NOMO-1 treated with DMSO at 0.1 percent for 48 hours (cell line): Measurements from ENCODE around the gene TRIM24.
"Not testable (repeated sequence)": the region's sequence is repeated elsewhere in the genome, so short reads cannot be mapped to it uniquely, and the experiment has no call there.

Source experiments
- DNase-seq: peaks from one replicate; lab custom pipeline; 2025; ENCODE audit not compliant: unreplicated experiment; lab: John Stamatoyannopoulos, UW

TRIM24 gene

DNA sequence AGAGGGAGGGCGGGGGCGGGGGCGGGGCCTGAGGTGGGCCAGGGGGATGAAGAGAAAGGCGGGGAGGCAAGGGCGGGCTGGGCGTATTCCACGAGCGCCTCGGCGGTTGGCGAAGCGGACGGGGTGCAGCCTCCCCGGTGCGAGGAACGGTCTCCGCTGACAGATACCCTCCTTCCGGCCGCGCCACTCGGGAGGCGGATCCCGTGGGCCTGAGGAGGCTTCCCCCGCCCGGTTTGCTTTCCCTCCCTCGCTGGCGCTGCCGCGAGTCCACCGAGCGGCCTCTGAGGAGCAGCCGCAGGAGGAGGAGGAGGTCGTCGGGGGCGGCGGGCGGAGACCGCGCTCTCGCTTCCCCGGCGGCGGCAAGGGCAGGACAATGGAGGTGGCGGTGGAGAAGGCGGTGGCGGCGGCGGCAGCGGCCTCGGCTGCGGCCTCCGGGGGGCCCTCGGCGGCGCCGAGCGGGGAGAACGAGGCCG lies at the start of gene TRIM24:
TSS of gene TRIM24 (plus strand) at position 84 of the 473 bp plus-strand sequence. CDS start at position 374, 290 bp downstream.
- DNase-seq, result peak; percentile 91

DNA sequence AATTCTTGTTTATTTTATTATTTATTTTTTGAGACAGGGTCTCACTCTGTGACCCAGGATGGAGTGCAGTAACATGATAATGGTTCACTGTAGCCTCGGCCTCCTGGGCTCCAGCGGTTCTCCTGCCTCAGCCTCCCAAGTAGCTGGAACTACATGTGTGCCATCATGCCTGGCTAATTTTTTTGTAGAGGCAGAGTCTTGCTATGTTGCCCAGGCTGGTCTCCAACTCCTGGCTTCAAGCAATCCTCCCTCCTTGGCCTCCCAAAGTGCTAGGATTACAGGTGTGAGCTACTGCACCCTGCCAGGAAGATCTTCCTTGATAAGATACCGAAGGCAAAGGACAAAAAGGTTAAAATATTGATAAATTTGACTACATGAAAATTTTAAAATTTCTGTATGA lies 48.0 kb upstream of the TRIM24 start:
- not testable (repeated sequence) for DNase-seq

DNA sequence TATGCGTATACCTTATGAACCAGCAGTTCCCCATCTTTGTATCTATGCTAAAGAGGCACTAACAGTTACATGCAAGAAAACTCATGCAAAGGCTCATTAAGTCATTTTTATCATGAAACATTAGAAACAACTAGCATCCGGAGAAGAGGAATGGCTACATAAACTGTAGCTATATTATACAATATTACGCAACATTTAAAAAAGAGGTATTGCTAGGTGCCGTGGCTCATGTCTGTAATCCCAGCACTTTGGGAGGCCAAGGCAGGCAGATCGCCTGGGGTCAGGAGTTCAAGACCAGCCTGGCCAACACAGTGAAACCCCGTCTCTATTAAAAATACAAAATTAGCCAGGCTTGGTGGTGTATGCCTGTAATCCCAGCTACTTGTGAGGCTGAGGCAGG lies 47.1 kb upstream of the TRIM24 start:
- DNase-seq, result not testable (repeated sequence)

DNA sequence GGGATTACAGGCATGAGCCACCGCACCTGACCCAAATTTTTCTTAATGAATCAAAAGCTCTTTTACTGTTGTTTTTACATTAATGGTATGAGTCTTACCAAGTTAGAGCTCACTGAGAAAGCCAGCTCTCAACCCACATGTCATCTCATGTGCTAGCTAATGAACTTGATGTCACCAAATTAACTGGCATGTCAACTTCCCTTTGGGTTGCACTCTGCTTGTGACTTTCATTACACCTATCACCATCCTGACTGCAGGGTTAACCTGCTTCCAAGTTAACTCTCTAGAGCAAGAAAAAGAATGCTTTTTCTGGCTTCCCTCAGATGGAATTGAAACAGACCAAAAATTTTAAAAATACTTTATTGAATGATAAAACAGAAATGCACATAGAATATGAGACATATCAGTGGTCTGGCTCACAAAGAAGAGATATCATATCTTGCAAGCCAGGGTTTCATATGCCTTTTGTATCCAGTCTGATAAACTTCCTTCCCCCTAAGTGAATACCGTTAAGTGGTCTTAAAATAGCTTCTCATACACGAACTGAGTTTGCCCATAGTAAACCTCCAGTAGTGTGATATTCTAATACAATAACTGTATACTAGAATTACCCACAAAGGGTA lies 42.9 kb upstream of the TRIM24 start:
- DNase-seq, result no peak

DNA sequence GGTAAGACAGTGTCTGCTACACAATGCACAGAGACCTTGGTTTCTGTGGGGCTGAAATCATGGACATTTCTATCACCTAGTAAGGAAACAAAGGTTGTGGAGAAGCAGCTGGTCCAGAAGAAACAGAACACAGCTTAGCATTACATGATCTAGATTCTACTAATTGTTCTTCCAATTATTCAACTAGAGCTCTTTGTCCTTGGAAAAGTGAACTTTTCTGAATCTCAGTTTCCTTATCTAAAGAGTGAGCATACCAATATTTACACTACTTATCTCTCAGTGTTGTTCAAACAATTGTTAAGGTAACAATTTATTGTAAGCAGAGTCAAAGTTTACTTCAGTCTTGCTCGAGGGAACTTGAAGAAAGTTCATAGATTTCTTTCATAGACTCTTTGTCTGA lies 42.3 kb upstream of the TRIM24 start:
- DNase-seq, result no peak

DNA sequence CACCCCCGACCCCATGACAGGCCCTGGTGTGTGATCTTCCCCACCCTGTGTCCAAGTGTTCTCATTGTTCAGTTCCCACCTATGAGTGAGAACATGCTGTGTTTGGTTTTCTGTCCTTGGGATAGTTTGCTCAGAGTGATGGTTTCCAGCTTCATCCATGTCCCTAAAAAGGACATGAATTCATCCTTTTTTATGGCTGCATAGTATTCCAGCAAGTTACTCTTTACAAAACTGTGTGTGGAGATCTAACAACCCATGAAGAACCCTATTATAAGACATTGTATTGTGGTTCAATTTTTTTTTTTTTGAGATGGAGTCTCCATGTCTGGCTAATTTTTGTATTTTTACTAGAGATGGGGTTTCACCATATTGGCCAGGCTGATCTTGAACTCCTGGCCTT lies 41.7 kb upstream of the TRIM24 start:
- not testable (repeated sequence) for DNase-seq

DNA sequence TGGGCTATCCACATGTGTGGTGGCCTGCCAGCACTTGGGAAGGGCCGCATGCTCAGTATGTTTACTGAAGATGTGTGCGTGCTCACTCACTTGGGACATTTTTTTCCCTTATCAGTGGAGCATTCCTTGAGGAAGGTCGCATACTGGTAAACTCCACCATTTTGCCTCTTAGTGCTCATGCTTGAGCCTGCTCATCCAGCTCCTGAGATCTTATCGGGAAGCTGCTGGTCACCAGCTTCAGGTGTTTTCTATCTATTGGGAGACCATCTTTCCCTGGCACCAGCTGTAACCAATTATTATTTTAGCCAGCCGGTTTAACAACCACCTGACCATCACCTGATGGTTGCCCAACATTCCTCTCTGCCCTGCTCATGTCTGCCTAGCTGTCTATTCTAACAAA lies 35.0 kb upstream of the TRIM24 start:
- no peak for DNase-seq

DNA sequence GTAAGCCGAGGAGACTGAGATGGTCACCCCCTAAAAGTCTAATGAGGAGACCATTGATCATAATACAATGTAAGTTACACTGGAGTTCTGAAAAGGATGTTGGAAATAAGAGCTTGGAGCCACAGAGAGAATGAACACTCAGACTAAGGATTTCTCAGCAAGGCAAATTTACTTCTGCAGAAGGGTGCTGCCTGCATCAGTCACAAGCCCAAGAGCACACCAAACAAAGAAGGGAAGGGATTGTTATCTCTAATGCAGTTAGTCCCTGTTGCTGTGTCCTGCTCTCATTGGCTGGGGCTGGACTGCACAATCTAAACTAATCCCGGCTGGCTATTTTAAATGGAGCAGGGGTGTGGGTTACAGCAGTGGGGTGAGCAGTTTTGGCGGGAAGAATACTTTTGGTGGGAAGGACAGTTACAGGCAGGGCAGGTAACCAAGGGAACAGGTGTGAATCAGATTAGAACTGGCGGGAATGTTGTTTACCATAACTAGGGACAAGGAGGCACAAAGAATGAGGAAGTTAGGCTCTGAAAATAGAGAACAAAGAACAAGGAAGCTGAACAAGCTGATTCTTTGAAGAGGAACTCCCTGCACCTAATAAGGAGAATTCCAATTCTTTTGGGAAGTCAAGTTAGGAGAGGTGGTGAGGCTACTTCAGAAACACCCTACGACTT lies 30.3 kb upstream of the TRIM24 start:
- no peak for DNase-seq

DNA sequence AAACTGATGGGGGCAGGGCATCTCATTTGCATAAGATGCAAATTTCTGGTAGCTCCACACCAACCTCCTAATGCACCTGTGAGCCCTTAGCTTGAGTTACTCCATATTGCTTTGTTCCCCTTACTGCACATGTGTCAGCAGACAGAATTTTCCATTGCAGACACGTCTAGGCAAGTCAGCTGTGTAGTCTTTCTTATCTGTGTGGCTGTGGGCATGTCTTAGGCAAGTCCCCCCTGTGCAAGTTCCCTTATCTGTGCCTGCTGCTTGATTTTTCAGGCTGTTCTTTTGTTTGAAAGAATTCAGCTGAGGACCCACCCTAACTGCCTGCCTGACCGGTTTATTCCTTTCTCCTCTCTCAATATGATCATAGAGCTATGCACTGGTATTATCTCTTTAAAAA lies 28.5 kb upstream of the TRIM24 start:
- DNase-seq, result no peak

DNA sequence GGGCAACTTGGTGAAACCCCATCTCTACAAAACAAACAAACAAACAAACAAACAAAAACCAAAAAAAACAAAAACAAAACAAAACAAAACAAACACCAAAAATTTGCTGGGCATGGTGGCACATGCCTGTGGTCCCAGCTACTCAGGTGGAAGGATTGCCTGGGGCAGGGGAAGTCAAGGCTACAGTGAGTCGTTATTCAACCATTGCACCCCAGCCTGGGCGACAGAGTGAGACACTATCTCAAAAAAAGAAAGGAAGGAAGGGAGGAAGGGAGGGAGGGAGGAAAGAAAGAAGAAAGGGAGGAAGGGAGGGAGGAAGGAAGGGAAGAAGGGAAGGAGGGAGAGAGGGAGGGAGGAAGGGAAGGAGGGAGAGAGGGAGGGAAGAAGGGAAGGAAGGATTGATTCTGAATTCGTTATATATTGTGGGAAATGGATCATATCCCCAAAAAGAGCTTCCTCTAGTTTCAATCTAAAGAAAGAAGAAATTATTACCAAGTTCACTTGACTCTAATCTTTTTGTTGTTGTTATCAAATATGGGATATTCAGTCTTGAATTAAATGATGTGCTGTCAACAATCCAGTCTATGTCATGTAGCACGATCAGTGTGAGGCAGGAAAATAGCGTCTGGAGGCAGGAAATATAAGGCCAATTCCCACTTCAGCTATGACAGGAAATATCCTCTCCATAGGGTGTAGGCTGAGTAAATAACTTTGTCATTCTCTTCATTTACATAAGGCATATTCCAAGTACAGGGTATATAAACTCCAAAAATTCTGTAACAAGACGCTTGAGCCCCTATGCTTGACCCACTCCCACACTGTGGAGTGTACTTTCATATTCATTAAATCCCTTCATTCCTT lies 26.2 kb upstream of the TRIM24 start:
- DNase-seq, result no peak

DNA sequence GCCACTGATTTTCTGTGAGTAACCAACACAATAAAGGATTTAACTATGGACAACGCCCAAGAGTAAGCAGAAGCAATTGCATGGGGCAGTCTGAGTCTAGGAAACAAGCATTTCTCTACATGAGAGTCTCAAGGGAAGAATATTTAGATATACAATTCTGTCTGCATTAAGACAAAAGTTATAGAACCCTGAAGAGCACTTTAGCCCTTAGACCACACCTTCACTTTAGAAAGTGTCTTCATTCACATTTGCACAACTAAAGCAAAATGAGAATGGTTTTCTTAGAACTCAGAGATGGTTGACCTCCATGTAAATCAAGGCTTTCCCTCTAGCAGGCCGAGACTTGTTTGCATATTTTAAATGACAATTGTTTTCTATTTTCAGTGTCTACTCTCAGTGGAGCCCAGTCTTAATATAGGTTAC lies 25.5 kb upstream of the TRIM24 start:
- DNase-seq, result no peak

DNA sequence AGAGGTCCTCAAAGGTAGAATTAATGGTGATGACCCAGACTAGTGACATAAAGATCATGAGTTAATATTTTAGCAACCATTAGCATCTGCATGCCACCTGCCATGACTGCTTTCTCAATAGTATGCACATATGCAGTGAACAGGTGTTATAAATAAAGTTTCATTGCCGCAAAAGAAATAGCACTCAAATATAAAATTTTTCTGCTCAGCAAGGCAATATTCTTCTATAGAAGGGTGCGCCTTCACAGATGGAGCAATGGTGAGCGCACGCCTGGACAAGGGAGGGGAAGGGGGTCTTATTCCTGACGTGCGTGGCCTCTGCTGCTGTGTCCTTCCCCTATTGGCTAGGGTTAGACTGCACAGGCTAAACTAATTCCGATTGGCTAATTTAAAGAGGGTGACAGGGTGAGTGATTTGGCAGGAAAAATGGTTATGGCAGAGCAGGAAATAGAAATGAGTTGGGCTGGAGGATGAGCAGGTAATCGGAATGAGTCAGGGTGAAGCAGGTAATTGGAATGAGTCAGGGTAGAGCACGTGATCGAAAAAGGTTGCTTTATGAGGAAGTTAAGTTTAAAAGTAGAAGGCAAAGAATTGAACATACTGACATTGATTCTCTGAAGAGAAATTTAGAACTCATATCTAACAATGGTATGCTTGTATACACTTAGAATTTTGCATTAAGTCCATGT lies 24.7 kb upstream of the TRIM24 start:
- no peak for DNase-seq

DNA sequence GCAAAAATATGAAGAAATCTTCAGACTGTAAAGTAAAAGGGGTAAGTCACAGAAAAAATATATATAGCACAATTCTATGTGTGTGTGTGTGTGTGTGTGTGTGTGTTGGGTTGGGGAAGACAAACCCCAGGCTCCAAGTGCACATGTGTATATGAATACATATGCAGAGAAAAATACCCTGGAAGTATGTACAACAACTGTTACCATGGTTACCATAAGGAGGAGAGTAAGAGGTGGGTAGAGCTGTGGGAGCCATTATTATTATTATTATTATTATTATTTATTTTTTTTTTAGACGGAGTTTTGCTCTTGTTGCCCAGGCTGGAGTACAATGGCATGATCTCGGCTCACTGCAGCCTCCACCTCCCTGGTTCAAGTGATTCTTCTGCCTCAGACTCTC lies 23.7 kb upstream of the TRIM24 start:
- no peak for DNase-seq

DNA sequence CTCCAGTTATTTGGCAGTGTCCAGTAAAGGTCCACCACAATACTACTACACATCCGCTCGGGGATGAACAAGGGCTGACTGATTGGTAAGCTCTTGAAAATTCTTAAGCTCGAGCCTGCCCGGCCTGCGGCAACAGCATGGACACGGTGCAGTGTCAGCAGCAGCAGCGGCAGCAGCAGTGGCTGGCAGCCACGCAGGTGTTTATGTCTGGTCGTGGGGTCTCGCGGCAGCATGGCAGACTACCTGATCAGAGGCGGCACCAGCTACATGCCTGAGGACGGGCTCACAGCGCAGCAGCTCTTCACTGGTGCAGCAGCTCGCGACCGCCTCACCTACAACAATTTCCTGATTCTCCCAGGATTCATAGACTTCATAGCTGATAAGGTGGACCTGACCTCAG lies 19.6 kb upstream of the TRIM24 start:
- DNase-seq, result no peak

DNA sequence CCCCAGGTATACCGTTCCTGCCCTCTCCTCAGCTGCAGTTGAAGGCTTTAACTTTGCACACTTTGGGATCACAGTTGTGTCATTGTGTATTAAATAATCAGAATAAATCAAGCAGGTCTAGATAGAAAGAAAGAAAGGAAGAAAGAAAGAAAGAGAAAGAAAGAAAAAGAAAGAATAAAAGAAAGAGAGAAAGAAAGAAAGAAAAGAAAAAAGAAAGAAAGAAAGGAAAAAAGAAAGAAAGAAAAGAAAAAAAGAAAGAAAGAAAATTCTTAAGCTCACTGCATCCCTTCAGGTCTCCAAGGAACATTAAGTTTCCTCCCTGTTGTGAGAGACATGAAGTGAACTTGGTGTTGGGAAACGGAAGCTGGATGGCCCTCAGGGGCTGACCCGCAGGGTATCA lies 17.2 kb upstream of the TRIM24 start:
- no peak for DNase-seq

DNA sequence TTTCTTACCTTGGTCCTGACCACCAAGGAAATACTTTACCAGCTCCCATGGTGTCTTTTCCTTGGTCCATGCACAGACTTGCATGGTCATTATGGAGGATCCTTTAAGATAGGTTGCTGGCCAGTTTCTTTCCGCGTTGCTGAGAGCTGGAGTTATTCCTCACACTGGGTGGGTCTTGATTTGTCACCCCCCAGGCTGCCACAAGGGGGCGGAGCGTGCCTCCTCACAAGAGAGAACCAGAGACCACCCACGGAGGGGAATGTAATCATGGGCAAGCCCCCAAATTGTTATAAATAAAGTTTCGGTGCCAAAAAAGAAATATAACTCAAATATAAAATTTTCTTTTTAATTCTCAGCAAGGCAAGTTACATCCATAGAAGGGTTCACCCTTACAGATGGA lies 10.5 kb upstream of the TRIM24 start:
- DNase-seq, result no peak

DNA sequence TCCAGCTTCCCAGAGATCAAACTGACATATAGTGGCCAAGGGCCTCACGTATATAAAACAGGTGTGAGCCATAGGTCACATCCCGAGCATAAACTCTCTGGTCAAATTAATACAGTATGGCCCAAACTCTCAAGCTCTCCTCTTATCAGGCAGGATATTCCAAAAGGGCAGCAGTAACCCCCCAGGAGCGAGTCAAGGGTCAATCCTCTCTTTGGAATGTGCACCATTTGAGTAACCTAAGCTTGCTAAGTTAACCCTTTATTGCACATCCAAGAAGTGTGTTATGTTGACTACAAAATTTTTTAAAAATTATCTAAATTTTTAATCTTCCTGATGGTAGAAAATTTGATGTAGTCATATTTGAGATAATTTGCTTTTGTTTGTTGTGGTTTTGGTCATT lies 4.5 kb upstream of the TRIM24 start:
- DNase-seq, result no peak

DNA sequence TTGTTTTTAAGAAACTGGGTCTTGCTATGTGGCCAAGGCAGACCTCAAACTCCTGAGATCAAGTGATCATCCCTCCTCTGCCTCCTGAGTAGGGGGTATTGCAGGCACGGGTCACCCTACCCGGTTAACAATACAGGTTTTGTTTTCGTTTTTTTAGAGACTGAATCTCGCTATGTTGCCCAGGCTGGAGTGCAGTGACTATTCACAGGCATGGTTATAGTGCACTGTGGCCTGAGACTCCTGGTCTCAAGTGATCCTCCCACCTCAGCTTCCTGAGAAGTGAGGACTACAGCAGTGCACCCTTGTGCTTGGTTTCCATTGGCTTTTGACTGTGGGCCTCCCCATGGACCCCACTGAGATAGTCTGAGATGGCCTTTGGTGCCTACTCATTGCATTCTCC lies 3.8 kb upstream of the TRIM24 start:
- no peak for DNase-seq

DNA sequence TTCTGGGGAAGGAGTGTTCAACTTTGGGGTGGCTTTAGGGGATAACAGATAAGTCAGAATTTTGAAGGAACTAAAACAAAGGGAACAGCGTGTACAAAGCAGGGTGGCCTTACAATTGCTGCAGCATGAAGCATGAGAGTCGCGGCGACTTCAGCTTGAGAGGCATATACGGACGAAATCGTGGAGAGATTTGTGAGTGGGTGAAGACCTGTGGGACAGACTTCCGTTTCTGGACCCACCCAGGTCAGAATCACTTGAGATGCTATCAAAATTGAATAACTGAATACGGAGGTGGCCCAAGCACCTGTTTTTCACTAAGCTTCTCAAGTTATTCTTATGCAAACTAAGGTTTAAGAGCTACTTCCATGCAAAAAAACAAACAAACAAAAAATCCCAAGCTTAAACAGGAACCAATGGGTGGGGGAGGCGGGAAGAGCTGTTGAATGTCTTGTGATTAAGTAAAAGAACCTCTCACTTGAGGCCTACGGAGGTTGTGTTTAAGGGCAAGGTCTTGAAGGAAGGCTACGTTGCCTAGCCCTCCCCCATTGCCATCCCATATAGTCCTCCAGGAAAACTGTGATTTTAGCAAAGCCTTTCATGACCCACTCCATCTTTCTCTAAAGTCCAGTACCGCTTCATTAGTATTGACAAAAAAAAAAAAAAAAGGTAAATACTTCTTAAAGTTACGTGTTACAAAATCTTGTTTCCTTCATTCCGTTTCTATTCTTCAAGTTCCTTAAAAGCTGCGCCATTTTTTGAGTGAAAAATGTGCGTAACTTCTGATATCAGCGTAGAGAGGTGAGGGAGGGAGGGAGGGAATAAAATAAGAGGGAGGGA lies 1.3 kb upstream of the TRIM24 start:
- DNase-seq, result peak; percentile 37

DNA sequence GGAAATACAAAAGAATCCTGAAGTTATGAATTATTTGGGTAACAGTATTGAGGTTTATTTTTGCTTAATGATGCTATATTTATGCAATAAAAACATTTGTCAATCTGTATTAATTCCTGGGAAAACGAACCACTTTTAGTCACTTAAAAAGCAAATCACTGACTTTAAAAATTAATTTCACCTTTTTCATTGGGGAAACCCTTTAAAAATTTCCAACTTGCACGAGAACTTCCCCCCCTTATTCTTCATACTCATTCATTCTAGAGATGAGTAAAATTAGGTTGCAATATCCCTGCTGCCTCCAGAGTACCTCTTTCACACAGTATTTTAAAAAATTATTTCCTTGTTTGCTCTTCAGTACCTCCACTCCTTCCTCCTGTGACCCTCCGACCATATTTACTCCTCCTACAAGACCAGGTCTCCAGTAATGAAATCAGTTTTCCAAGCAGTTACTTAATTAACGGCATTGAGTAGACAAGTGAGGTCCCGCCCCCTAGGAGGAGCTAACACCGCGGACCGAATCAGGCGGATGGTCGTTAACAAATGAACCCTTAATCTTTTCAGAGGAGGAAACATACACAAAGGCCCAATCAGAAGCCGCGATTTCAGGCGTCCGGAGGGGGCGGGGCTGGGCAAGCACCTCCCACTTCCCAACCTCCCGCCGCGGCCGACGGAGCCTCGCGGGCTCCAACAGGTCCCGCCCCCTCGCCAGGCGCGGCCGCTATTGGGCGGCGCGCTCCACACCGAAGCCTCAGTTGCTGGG lies 465 bp upstream of the TRIM24 start:
- peak; percentile 91 for DNase-seq
